ENCODE measurements around the gene OR14A16. TPM values are rescaled to one million over a fixed set of nuclear protein-coding genes. Genes with fewer than 3 reads are reported as not detected.

The OR14A16 gene, protein sequence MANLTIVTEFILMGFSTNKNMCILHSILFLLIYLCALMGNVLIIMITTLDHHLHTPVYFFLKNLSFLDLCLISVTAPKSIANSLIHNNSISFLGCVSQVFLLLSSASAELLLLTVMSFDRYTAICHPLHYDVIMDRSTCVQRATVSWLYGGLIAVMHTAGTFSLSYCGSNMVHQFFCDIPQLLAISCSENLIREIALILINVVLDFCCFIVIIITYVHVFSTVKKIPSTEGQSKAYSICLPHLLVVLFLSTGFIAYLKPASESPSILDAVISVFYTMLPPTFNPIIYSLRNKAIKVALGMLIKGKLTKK
- total RNA-seq (2012; rRNA removed), result not detected in 2 replicates

DNA sequence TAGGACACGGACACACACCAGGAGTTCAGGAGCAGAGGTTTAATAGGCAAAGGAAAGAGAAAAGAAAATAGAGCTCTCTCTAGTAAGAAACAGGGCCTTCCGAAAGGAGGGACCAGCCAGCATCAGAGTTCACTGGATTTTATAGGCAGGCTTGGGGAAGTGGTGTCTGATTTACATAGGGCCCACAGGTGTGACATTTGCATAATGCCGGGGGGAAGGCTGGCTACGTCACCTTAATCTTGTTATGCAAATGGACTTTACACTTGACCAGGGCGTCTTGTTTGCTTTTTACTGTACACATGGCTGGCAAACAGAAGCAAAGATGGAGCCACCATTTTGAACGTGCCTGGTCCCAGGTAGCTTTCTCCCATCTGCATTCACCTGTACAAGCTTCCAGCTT is at the start of gene OR14A16:
OR14A16 (minus strand) TSS at position 97 of the 400 bp plus-strand sequence. CDS start 8,390 bp downstream, outside the sequence.
- Histone ChIP-seq H3K4me3 (ENCODE audit: low read length) (no peak within 1 kb of the TSS), H3K4me1 (ENCODE audit: control insufficient read depth, insufficient read depth, low read length) (no peaks in the 10 kb centered on the region), H3K27me3 (ENCODE audit: control insufficient read depth, insufficient read depth, low read length) (no peaks in the 10 kb centered on the region), H3K9me3 (replicated peaks; ENCODE audit: low read length) (peaks cover 2% of the 10 kb centered on the region), H3K36me3 (ENCODE audit: insufficient read depth, low read length) (no peaks in the 10 kb centered on the region), H3K9ac (ENCODE audit: low read depth, low read length) (no peak within 1 kb of the TSS), H3K4me2 (ENCODE audit: low read length) (no peak within 1 kb of the TSS)

DNA sequence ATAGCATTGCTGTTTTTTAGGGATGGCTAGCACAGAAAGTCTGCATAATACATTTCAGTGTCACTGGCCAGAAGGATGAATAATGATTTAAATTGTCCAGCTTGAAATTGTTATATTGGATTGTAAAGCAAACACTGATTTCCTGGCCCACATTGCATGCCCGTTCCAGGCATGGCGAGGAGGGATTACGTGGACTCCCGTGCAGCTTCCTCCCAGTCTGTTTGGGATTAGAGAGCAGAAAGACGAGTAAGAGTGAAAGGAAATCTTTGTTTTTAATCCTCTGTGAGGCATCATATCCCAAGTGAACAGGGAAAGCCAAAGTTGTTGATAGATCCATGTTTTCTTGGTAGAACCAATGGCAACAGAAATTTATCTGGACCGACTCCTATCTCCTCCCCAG is 41.5 kb upstream of the OR14A16 start:
- H3K4me2 ChIP-seq (ENCODE audit: low read length), result no peak overlapping the region
- H3K9me3 ChIP-seq (replicated peaks; ENCODE audit: low read length), result peaks cover 4% of the 10 kb centered on the region
- no peak overlapping the region for H3K4me3 ChIP-seq (ENCODE audit: low read length)
- H3K36me3 ChIP-seq (ENCODE audit: insufficient read depth, low read length), result no peaks in the 10 kb centered on the region
- H3K4me1 ChIP-seq (ENCODE audit: control insufficient read depth, insufficient read depth, low read length), result no peaks in the 10 kb centered on the region
- no peak overlapping the region for H3K9ac ChIP-seq (ENCODE audit: low read depth, low read length)
- H3K27me3 ChIP-seq (ENCODE audit: control insufficient read depth, insufficient read depth, low read length), result no peaks in the 10 kb centered on the region

DNA sequence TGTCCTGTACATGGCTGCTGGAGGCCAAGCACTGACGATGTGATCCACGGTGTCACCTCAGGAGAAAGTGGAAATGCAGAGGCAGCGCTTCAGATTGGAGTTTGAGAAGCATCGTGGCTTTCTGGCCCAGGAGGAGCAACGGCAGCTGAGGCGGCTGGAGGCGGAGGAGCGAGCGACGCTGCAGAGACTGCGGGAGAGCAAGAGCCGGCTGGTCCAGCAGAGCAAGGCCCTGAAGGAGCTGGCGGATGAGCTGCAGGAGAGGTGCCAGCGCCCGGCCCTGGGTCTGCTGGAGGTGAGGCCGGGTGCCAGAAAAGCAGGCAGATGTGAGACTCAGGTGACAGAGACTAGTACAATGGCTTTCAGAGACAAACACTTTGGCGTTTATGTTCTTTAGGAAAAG is 40.7 kb upstream of the OR14A16 start:
- H3K36me3 ChIP-seq (ENCODE audit: insufficient read depth, low read length), result no peaks in the 10 kb centered on the region
- no peak overlapping the region for H3K4me3 ChIP-seq (ENCODE audit: low read length)
- no peak overlapping the region for H3K9ac ChIP-seq (ENCODE audit: low read depth, low read length)
- no peaks in the 10 kb centered on the region for H3K9me3 ChIP-seq (replicated peaks; ENCODE audit: low read length)
- no peak overlapping the region for H3K4me2 ChIP-seq (ENCODE audit: low read length)
- no peaks in the 10 kb centered on the region for H3K27me3 ChIP-seq (ENCODE audit: control insufficient read depth, insufficient read depth, low read length)
- H3K4me1 ChIP-seq (ENCODE audit: control insufficient read depth, insufficient read depth, low read length), result no peaks in the 10 kb centered on the region

DNA sequence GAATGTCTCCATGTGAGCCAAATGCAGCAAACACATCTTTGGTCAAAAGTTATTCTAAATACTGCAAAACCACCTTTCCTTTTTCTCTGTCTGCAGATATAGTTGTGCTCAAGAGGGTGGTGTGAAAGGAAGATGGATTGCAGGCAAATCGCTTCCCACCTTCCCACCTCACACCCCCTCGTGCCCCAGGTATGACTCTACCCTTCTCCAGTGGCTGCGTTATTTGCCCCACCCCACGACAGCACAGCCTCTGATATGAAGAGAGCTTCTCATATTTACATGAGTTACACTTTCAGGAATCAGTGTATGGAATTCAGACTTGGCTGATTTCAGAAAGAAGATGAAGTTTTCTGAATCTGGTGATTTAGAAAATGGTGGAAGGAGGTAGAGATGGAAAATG is 38.8 kb upstream of the OR14A16 start:
- Histone ChIP-seq H3K27me3 (ENCODE audit: control insufficient read depth, insufficient read depth, low read length) (no peaks in the 10 kb centered on the region), H3K36me3 (ENCODE audit: insufficient read depth, low read length) (no peaks in the 10 kb centered on the region), H3K4me3 (ENCODE audit: low read length) (no peak overlapping the region), H3K4me1 (ENCODE audit: control insufficient read depth, insufficient read depth, low read length) (no peaks in the 10 kb centered on the region), H3K4me2 (ENCODE audit: low read length) (no peak overlapping the region), H3K9me3 (replicated peaks; ENCODE audit: low read length) (no peaks in the 10 kb centered on the region), H3K9ac (ENCODE audit: low read depth, low read length) (no peak overlapping the region)

DNA sequence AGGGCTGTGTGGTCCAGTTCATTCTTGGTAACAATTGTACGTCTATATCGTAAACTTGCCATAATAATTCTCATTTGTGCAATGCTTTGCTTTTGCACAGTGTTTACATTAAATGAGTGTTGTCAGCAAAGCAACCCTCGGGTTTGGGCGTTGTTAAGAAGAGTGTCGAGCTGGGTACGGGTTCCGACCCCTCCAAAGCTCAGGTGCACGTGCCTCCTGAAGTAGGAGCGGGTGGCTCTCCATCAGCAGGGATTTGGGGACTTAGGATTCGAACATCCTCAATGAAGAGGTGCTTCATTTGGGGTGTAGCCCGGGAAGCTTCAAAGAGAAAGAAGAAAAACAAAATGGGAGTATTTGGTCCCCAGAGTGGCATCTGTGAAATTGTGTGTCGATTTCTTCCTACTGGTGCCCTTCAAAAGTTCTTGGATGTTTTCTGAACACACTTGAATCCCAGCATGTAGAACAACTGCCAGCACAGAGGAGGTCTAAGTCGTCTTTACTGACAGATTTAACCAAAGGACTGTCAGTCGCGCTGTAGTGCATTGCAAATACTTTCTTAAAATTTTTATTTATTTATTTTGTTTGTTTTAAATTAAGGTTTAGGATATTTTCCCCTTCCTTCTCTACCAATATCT is 34.2 kb upstream of the OR14A16 start:
- Histone ChIP-seq H3K4me3 (ENCODE audit: low read length) (no peak overlapping the region), H3K4me1 (ENCODE audit: control insufficient read depth, insufficient read depth, low read length) (no peaks in the 10 kb centered on the region), H3K36me3 (ENCODE audit: insufficient read depth, low read length) (no peaks in the 10 kb centered on the region), H3K9ac (ENCODE audit: low read depth, low read length) (no peak overlapping the region), H3K4me2 (ENCODE audit: low read length) (no peak overlapping the region), H3K27me3 (ENCODE audit: control insufficient read depth, insufficient read depth, low read length) (no peaks in the 10 kb centered on the region), H3K9me3 (replicated peaks; ENCODE audit: low read length) (no peaks in the 10 kb centered on the region)

DNA sequence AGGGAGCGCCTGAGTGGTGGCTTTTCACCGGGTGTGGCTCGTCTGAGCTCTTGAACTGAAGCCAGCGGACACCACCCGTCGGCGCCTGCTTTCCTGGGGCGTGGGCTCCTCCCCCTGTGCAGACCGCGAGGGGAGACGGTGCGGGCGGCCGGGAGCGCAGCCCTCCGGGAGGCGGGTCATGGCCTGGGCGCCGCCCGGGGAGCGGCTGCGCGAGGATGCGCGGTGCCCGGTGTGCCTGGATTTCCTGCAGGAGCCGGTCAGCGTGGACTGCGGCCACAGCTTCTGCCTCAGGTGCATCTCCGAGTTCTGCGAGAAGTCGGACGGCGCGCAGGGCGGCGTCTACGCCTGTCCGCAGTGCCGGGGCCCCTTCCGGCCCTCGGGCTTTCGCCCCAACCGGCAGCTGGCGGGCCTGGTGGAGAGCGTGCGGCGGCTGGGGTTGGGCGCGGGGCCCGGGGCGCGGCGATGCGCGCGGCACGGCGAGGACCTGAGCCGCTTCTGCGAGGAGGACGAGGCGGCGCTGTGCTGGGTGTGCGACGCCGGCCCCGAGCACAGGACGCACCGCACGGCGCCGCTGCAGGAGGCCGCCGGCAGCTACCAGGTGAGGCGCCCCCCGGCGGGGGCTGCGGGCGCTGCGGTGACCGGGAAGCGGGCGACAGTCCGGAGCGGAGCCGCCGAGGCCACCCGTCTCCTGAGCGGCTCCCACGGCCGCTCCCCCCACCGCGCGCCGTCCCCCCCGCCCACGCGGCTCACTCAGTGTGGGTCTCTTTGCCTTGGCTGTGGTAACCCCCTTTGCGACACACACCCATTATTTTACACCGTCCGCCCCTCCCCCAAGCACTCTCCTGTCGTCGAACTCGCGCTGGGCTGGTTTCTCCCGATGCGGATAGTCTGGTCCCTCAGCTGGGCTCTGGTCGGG is 33.4 kb upstream of the OR14A16 start, which contains the start of gene TRIM58:
TRIM58 (plus strand) TSS at position 119 of the 916 bp plus-strand sequence; CDS start at position 179, 60 bp downstream.
- Histone ChIP-seq H3K9me3 (replicated peaks; ENCODE audit: low read length) (no peaks in the 10 kb centered on the region), H3K4me3 (ENCODE audit: low read length) (peak within 1 kb of the TSS; percentile 24), H3K4me2 (ENCODE audit: low read length) (no peak within 1 kb of the TSS), H3K9ac (ENCODE audit: low read depth, low read length) (no peak within 1 kb of the TSS), H3K27me3 (ENCODE audit: control insufficient read depth, insufficient read depth, low read length) (no peaks in the 10 kb centered on the region), H3K36me3 (ENCODE audit: insufficient read depth, low read length) (no peaks in the 10 kb centered on the region), H3K4me1 (ENCODE audit: control insufficient read depth, insufficient read depth, low read length) (no peaks in the 10 kb centered on the region)

DNA sequence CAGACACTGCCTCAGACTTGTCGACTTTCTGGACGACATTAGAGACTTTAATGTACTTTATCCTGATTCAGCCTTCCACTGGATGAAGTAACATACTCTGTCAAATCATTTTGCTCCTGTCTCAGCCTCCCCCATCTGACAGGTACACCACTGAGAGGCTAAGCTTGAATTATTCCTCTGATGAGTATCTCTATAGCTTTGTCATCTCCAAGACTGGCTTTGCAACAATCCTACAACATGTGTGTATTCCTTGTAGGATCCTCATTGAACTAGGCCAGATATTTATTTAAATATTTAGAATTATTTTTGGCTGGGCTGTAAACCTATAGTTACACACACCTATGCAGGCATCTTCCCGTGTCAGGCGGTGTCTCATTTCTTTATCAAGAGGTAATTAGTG is 32.0 kb upstream of the OR14A16 start:
- Histone ChIP-seq H3K4me2 (ENCODE audit: low read length) (no peak overlapping the region), H3K4me3 (ENCODE audit: low read length) (no peak overlapping the region), H3K9ac (ENCODE audit: low read depth, low read length) (no peak overlapping the region), H3K4me1 (ENCODE audit: control insufficient read depth, insufficient read depth, low read length) (no peaks in the 10 kb centered on the region), H3K27me3 (ENCODE audit: control insufficient read depth, insufficient read depth, low read length) (no peaks in the 10 kb centered on the region), H3K36me3 (ENCODE audit: insufficient read depth, low read length) (no peaks in the 10 kb centered on the region), H3K9me3 (replicated peaks; ENCODE audit: low read length) (peaks cover 7% of the 10 kb centered on the region)

DNA sequence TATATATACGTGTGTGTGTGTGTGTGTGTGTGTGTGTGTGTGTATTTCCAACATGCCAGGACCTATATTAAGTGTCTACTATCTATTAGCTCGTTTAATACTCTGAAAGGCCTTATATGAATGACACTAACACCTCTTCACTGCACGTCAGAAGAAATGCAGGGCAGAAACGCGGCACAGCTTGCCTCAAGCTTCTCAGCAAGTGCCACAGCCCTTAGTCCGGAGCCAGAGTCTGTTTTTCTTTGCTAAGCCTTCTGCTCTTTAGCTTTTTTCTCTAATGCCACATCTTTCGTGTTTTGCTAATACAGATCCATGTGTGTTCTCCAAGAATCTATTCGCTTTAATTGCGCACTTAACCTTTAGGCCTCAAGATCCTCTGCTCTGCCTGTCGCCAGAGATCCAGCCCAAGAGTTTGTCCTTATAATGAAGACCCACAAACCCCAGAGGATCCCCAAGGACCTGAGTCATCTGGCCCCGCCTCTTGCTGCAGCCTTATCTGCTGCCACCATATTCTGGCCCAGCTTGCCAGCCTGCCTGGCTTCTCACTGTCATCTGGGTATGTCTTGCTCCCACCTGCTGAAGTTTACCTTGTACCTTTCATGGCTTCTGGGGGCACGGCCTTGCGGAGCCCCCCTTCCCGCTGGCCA is 31.1 kb upstream of the OR14A16 start:
- H3K9me3 ChIP-seq (replicated peaks; ENCODE audit: low read length), result peaks cover 7% of the 10 kb centered on the region
- no peaks in the 10 kb centered on the region for H3K27me3 ChIP-seq (ENCODE audit: control insufficient read depth, insufficient read depth, low read length)
- no peak overlapping the region for H3K4me2 ChIP-seq (ENCODE audit: low read length)

DNA sequence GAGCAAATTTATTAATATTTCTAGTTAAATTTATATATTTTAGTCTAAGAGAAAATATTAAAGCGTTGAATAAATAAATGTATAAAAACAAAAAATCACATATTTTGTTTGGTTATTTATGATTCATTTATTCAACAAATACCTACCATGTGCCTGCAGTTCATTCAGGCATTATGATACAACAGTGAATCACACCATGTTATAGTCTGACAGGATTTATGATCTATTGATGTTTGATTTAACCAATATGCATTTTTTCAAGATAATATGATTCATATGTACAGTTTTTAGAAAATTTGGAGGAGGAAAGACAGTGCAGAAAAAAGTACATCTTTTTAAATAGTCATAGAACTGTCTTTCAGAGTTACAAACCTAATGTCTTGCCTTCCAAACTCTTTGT is 25.7 kb upstream of the OR14A16 start:
- no peak overlapping the region for H3K9ac ChIP-seq (ENCODE audit: low read depth, low read length)
- peaks cover 18% of the 10 kb centered on the region for H3K9me3 ChIP-seq (replicated peaks; ENCODE audit: low read length)
- no peaks in the 10 kb centered on the region for H3K4me1 ChIP-seq (ENCODE audit: control insufficient read depth, insufficient read depth, low read length)
- H3K4me2 ChIP-seq (ENCODE audit: low read length), result no peak overlapping the region
- H3K4me3 ChIP-seq (ENCODE audit: low read length), result no peak overlapping the region
- H3K27me3 ChIP-seq (ENCODE audit: control insufficient read depth, insufficient read depth, low read length), result no peaks in the 10 kb centered on the region
- no peaks in the 10 kb centered on the region for H3K36me3 ChIP-seq (ENCODE audit: insufficient read depth, low read length)

More for the DNA sequence above, 31.1 kb upstream of the OR14A16 start:
- Histone ChIP-seq H3K36me3 (ENCODE audit: insufficient read depth, low read length) (no peaks in the 10 kb centered on the region), H3K4me1 (ENCODE audit: control insufficient read depth, insufficient read depth, low read length) (no peaks in the 10 kb centered on the region), H3K9ac (ENCODE audit: low read depth, low read length) (no peak overlapping the region), H3K4me3 (ENCODE audit: low read length) (no peak overlapping the region)

DNA sequence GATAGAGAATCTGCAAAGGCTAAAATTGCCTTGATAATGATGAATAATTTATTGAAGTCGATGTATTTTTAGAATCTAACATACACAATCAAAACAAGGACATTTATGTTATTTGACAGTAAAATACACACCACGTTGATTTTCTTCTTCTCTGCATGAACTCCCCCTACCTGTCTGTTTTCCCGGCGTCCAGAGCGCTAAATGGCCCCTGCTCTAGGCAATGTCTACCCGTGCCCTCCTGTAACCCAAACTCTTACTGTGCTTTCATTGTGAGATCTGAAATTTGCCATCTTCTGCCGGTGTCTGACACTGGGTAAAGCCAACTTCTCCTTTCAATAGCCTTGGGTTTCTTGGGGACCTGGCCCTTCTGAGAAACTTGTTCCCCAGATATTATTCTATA is 24.4 kb upstream of the OR14A16 start:
- Histone ChIP-seq H3K4me3 (ENCODE audit: low read length) (no peak overlapping the region), H3K9ac (ENCODE audit: low read depth, low read length) (no peak overlapping the region), H3K9me3 (replicated peaks; ENCODE audit: low read length) (peaks cover 21% of the 10 kb centered on the region), H3K36me3 (ENCODE audit: insufficient read depth, low read length) (no peaks in the 10 kb centered on the region), H3K4me2 (ENCODE audit: low read length) (no peak overlapping the region), H3K27me3 (ENCODE audit: control insufficient read depth, insufficient read depth, low read length) (no peaks in the 10 kb centered on the region), H3K4me1 (ENCODE audit: control insufficient read depth, insufficient read depth, low read length) (no peaks in the 10 kb centered on the region)

DNA sequence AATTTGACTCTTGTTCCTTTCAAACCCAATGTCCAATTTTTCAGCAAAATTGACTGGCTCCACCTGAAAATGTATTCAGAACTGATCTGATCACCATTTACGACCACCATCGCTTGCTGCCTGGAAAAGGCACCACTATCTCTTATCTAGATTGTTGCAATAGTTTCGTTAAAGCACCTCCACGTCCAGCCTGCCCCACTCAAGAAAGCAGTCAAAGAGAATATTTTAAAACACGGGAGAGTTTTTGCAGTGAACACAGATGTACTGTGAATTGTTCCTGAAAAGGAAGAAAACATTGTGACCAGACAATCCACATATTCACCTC is 21.7 kb upstream of the OR14A16 start:
- peaks cover 14% of the 10 kb centered on the region for H3K9me3 ChIP-seq (replicated peaks; ENCODE audit: low read length)
- no peaks in the 10 kb centered on the region for H3K4me1 ChIP-seq (ENCODE audit: control insufficient read depth, insufficient read depth, low read length)
- no peak overlapping the region for H3K4me3 ChIP-seq (ENCODE audit: low read length)
- H3K9ac ChIP-seq (ENCODE audit: low read depth, low read length), result no peak overlapping the region
- H3K27me3 ChIP-seq (ENCODE audit: control insufficient read depth, insufficient read depth, low read length), result no peaks in the 10 kb centered on the region
- H3K36me3 ChIP-seq (ENCODE audit: insufficient read depth, low read length), result no peaks in the 10 kb centered on the region
- H3K4me2 ChIP-seq (ENCODE audit: low read length), result no peak overlapping the region
